ENCODE measurements around the gene ZFR.
"Not testable (repeated sequence)": the region's sequence is repeated elsewhere in the genome, so short reads cannot be mapped to it uniquely, and the experiment has no call there.

GRCh38 chr5:32367271-32367670, 77.3 kb downstream of the ZFR start:
- not testable (repeated sequence) for TF ChIP-seq CTCF (conservative IDR thresholded peaks at IDR 0.05; ENCODE audit: low read depth, low read length); EZH2phosphoT487 (IDR thresholded peaks at IDR 0.05; ENCODE audit: borderline replicate concordance, low read length)
